HCT116 (cell line): ENCODE results near the gene MYLK4. TPM values are rescaled to one million over a fixed set of nuclear protein-coding genes. Genes with fewer than 3 reads are reported as not detected.

Source experiments
- ATAC-seq: fragments of 200-7000 bp; cut with Tn5 transposase; 2 replicates; pipeline ENCODE4 v1.9.1; 2020; ENCODE audit warnings: mild to moderate bottlenecking, moderate library complexity
- BruUV-seq: library from RNA; stranded (reverse); fragments of 400-500 nt; replicated peaks from 2 replicates; lab custom pipeline; 2021; lab: Mats Ljungman, UMichigan
- CTCF ChIA-PET: fragments of 300-600 bp; sonication (Branson Sonifier 250); formaldehyde crosslinking; loops from one replicate; lab custom pipeline; 2021; ENCODE audit warnings: antibody characterized with exemption; lab: Charles Lee
- POLR2A ChIA-PET: fragments of 300-600, 350-600 bp; sonication (Branson Sonifier 250); formaldehyde crosslinking; loops from one replicate; lab custom pipeline; 2021; ENCODE audit warnings: antibody characterized with exemption; lab: Charles Lee
- RAD21 ChIA-PET, 2 experiments: fragments of 300-600 bp; sonication (Branson Sonifier 250); formaldehyde crosslinking; loops; one replicate each; lab custom pipeline; 2023; ENCODE audit warnings: low total read pairs in 2 of 2; ENCODE audit not compliant: uncharacterized antibody in 2 of 2, unreplicated experiment in 2 of 2, low non-redundant PET in 1 of 2; lab: Charles Lee
- DNase-seq: peaks from one replicate; pipeline ENCODE4 v3.0.0-alpha.2; 2010; ENCODE audit warnings: low read depth, low spot score
- H2AFZ ChIP-seq: fragments of 200-600 bp; shearing (Covaris generic), sonication (generic); 2 replicates; pipeline ENCODE4 v1.6.1; 2017; ENCODE audit warnings: low read depth, mixed run types, mixed read lengths, antibody characterized with exemption, low read length; ENCODE audit not compliant: poor library complexity, severe bottlenecking
- H3K27ac ChIP-seq: 2 replicates; pipeline ENCODE4 v1.5.1; 2012; ENCODE audit warnings: low read depth, low read length
- H3K27me3 ChIP-seq: fragments of 200-600 bp; sonication (generic); 2 replicates; pipeline ENCODE4 v1.6.1; 2016; ENCODE audit warnings: mixed run types, low read length, mixed read lengths; ENCODE audit not compliant: insufficient read depth
- H3K36me3 ChIP-seq, 2 experiments: fragments of 200-500 bp in 1 of 2; fragments of 200-600 bp in 1 of 2; sonication (Bioruptor generic) in 1 of 2; sonication (generic) in 1 of 2; 2 replicates each; pipeline versions ENCODE4 v1.5.1 to v1.6.1; 2014 to 2016; ENCODE audit warnings: low read length in 2 of 2, inconsistent platforms in 1 of 2, mixed read lengths in 1 of 2, mixed run types in 1 of 2; ENCODE audit not compliant: insufficient read depth in 2 of 2, control insufficient read depth in 1 of 2
- H3K4me1 ChIP-seq, 2 experiments: fragments of 200-600 bp in 1 of 2; sonication (generic) in 1 of 2; 2 replicates each; pipeline versions ENCODE4 v1.5.1 to v1.6.1; 2012 to 2017; ENCODE audit warnings: low read length in 2 of 2, inconsistent platforms in 1 of 2, mild to moderate bottlenecking in 1 of 2, mixed read lengths in 1 of 2, mixed run types in 1 of 2, moderate library complexity in 1 of 2; ENCODE audit not compliant: insufficient read depth in 2 of 2, control insufficient read depth in 1 of 2
- H3K4me2 ChIP-seq: fragments of 200-600 bp; sonication (generic); 2 replicates; pipeline ENCODE4 v1.6.1; 2017; ENCODE audit warnings: mixed run types, low read length, mixed read lengths
- H3K4me3 ChIP-seq, 2 experiments: fragments of 200-600 bp in 1 of 2; sonication (generic) in 1 of 2; replicated peaks in 1 of 2; 2 replicates each; pipeline ENCODE4 v1.5.1; 2011 to 2016; ENCODE audit warnings: low read length in 2 of 2, control low read depth in 1 of 2, low read depth in 1 of 2, mild to moderate bottlenecking in 1 of 2, mixed read lengths in 1 of 2, mixed run types in 1 of 2
- H3K79me2 ChIP-seq: fragments of 200-600 bp; sonication (generic); 2 replicates; pipeline ENCODE4 v1.6.1; 2017; ENCODE audit warnings: mild to moderate bottlenecking, mixed run types, low read length, moderate library complexity, mixed read lengths; ENCODE audit not compliant: insufficient read depth
- H3K9ac ChIP-seq: fragments of 200-600 bp; sonication (generic); 2 replicates; pipeline ENCODE4 v1.6.1; 2016; ENCODE audit warnings: low read length, mixed read lengths
- H3K9me2 ChIP-seq: fragments of 200-600 bp; sonication (generic), shearing (Covaris generic); 2 replicates; pipeline ENCODE4 v1.6.1; 2017; ENCODE audit warnings: mixed run types, mild to moderate bottlenecking, moderate library complexity; ENCODE audit not compliant: insufficient read depth
- H3K9me3 ChIP-seq, 2 experiments: fragments of 200-500 bp in 1 of 2; fragments of 200-600 bp in 1 of 2; sonication (Bioruptor generic) in 1 of 2; sonication (generic) in 1 of 2; 2 replicates each; pipeline ENCODE4 v1.6.1; 2014 to 2017; ENCODE audit warnings: low read length in 2 of 2, mixed read lengths in 2 of 2, inconsistent platforms in 1 of 2, low read depth in 1 of 2, mild to moderate bottlenecking in 1 of 2, mixed run types in 1 of 2, moderate library complexity in 1 of 2; ENCODE audit not compliant: control insufficient read depth in 1 of 2, insufficient read depth in 1 of 2
- H4K20me1 ChIP-seq: fragments of 200-600 bp; sonication (generic), shearing (Covaris generic); 2 replicates; pipeline ENCODE4 v1.6.1; 2017; ENCODE audit warnings: mixed run types, mild to moderate bottlenecking, moderate library complexity; ENCODE audit not compliant: insufficient read depth
- CBX3 ChIP-seq: IDR thresholded peaks from 2 replicates; pipeline ENCODE4 v1.6.1; 2012; ENCODE audit warnings: low read depth
- CEBPB ChIP-seq: IDR thresholded peaks from 2 replicates; pipeline ENCODE4 v1.6.1; 2012; ENCODE audit warnings: low read depth
- EGR1 ChIP-seq: IDR thresholded peaks from 2 replicates; pipeline ENCODE4 v1.6.1; 2012; ENCODE audit warnings: low read depth
- ELF1 ChIP-seq: IDR thresholded peaks from 2 replicates; pipeline ENCODE4 v1.6.1; 2012; ENCODE audit warnings: low read depth, borderline replicate concordance
- EZH2 ChIP-seq: fragments of 200-600 bp; sonication (generic); IDR thresholded peaks from 2 replicates; pipeline ENCODE4 v1.6.1; 2017; ENCODE audit warnings: antibody characterized with exemption, mixed run types
- EZH2phosphoT487 ChIP-seq: fragments of 200-600 bp; IDR thresholded peaks from 2 replicates; pipeline ENCODE4 v1.6.1; 2018; ENCODE audit warnings: antibody characterized with exemption, borderline replicate concordance
- FOSL1 ChIP-seq: IDR thresholded peaks from 2 replicates; pipeline ENCODE4 v1.6.1; 2012; ENCODE audit warnings: low read depth
- POLR2A ChIP-seq: IDR thresholded peaks from 2 replicates; pipeline ENCODE4 v1.7.0; 2011; ENCODE audit warnings: borderline replicate concordance; ENCODE audit not compliant: insufficient read depth, insufficient read length; ENCODE audit errors: extremely low read depth
- POLR2AphosphoS5 ChIP-seq: IDR thresholded peaks from 2 replicates; pipeline ENCODE4 v1.6.1; 2011; ENCODE audit warnings: mild to moderate bottlenecking, low read depth, low read length, moderate library complexity
- SP1 ChIP-seq: IDR thresholded peaks from 2 replicates; pipeline ENCODE4 v1.6.1; 2012; ENCODE audit warnings: low read depth
- SRF ChIP-seq: IDR thresholded peaks from 2 replicates; pipeline ENCODE4 v1.6.1; 2012; ENCODE audit warnings: low read depth
- YY1 ChIP-seq: IDR thresholded peaks from 2 replicates; pipeline ENCODE4 v1.6.1; 2011; ENCODE audit warnings: low read length, low read depth, moderate library complexity, mild to moderate bottlenecking; ENCODE audit not compliant: insufficient replicate concordance; ENCODE audit errors: extremely low read depth
- ZFX ChIP-seq: fragments of 450-650 bp; IDR thresholded peaks from 2 replicates; pipeline ENCODE4 v1.6.1; 2017
- intact Hi-C: fragments of 100-400 bp; cut with micrococcal nuclease; formaldehyde crosslinking; loops from 2 replicates; pipeline ENCODE4 v1.10.0; 2022
- total RNA-seq: library from RNA; stranded (reverse); gene quantifications from one replicate; pipeline ENCODE4 v1.2.1, GENCODE V29; 2021; ENCODE audit not compliant: unreplicated experiment
- TF ChIP-seq, protein P1 (sequence below), 3 experiments: fragments of 200-600 bp in 1 of 3; sonication (generic) in 1 of 3; IDR thresholded peaks in 2 of 3; conservative IDR thresholded peaks in 1 of 3; 2 replicates each; pipeline ENCODE4 v1.5.1; 2012 to 2017; ENCODE audit warnings: low read depth in 2 of 3, low read length in 2 of 3, antibody characterized with exemption in 1 of 3, borderline replicate concordance in 1 of 3, control low read depth in 1 of 3, mild to moderate bottlenecking in 1 of 3, mixed read lengths in 1 of 3, mixed run types in 1 of 3, moderate library complexity in 1 of 3; ENCODE audit not compliant: insufficient read depth in 1 of 3
- TF ChIP-seq, protein P2 (sequence below): IDR thresholded peaks from 2 replicates; pipeline ENCODE4 v1.6.1; 2011; ENCODE audit warnings: mild to moderate bottlenecking, low read length, moderate library complexity; ENCODE audit not compliant: insufficient replicate concordance; ENCODE audit errors: extremely low read depth

Gene MYLK4
- total RNA-seq, 1 experiment from 2014 or later, result 0.27 TPM

DNA sequence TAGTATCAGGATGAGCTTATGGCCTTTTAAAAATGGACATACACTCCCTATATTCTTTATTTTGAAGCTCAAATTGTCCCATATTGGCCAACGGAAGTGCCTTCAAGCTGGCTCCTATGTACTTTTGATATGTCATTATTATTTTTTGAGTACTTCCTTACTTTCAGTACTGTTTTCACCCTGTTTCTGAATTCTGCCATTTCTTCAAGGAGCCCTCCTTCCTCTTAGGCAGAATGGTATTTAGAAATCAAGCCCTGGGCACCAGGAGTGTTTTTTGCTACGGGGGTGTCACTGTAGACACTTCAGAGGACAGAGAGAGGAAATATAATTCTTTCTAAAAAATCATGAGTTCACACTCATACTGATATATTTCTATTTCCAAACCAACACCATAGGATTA is 5.5 kb upstream of the MYLK4 start:
- Histone ChIP-seq H3K79me2 (no peaks in the 10 kb centered on the region), H3K9ac (no peak overlapping the region), H4K20me1 (no peaks in the 10 kb centered on the region), H3K4me3 (no peak overlapping the region), H2AFZ (no peak overlapping the region), H3K4me2 (no peak overlapping the region), H3K9me3 (no peaks in the 10 kb centered on the region; a peak in 1 of 4 replicates), H3K9me2 (no peaks in the 10 kb centered on the region), H3K36me3 (no peaks in the 10 kb centered on the region), H3K4me1 (peaks cover 3 to 4% of the 10 kb centered on the region in 2 experiments; a peak in 2 of 4 replicates), H3K27me3 (no peaks in the 10 kb centered on the region), H3K27ac (no peak overlapping the region)
- BruUV-seq, result no TSS peak
- intact Hi-C loops, result no loop called here
- RAD21 ChIA-PET, result no interaction called here
- no peak for DNase-seq
- POLR2A ChIA-PET, result no interaction called here
- no peak for ATAC-seq
- TF ChIP-seq CBX3, result no peak
- TF ChIP-seq, protein P1, sequence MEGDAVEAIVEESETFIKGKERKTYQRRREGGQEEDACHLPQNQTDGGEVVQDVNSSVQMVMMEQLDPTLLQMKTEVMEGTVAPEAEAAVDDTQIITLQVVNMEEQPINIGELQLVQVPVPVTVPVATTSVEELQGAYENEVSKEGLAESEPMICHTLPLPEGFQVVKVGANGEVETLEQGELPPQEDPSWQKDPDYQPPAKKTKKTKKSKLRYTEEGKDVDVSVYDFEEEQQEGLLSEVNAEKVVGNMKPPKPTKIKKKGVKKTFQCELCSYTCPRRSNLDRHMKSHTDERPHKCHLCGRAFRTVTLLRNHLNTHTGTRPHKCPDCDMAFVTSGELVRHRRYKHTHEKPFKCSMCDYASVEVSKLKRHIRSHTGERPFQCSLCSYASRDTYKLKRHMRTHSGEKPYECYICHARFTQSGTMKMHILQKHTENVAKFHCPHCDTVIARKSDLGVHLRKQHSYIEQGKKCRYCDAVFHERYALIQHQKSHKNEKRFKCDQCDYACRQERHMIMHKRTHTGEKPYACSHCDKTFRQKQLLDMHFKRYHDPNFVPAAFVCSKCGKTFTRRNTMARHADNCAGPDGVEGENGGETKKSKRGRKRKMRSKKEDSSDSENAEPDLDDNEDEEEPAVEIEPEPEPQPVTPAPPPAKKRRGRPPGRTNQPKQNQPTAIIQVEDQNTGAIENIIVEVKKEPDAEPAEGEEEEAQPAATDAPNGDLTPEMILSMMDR (IDR thresholded peaks at IDR 0.05 in 2 of 3, conservative IDR thresholded peaks at IDR 0.05 in 1 of 3; ENCODE audit: borderline replicate concordance in 1 of 3, insufficient read depth in 1 of 3, low read depth in 2 of 3, low read length in 2 of 3), result no peak
- no peak for TF ChIP-seq POLR2AphosphoS5
- no peak for TF ChIP-seq EZH2phosphoT487
- no peak for TF ChIP-seq ELF1
- no peak for TF ChIP-seq YY1
- TF ChIP-seq, protein P2, sequence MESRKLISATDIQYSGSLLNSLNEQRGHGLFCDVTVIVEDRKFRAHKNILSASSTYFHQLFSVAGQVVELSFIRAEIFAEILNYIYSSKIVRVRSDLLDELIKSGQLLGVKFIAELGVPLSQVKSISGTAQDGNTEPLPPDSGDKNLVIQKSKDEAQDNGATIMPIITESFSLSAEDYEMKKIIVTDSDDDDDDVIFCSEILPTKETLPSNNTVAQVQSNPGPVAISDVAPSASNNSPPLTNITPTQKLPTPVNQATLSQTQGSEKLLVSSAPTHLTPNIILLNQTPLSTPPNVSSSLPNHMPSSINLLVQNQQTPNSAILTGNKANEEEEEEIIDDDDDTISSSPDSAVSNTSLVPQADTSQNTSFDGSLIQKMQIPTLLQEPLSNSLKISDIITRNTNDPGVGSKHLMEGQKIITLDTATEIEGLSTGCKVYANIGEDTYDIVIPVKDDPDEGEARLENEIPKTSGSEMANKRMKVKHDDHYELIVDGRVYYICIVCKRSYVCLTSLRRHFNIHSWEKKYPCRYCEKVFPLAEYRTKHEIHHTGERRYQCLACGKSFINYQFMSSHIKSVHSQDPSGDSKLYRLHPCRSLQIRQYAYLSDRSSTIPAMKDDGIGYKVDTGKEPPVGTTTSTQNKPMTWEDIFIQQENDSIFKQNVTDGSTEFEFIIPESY, result no peak
- TF ChIP-seq FOSL1, result no peak
- TF ChIP-seq EZH2, result no peak
- no peak for TF ChIP-seq CEBPB
- TF ChIP-seq ZFX, result no peak
- TF ChIP-seq POLR2A, result no peak
- TF ChIP-seq SP1, result no peak
- no peak for TF ChIP-seq EGR1
- no peak for TF ChIP-seq SRF
- CTCF ChIA-PET, result interaction anchor here (1.0 kb wide), 1 partner anchor 18 kb away, joined by 4 read pairs; no protein-coding TSS in a partner anchor
